Breast epithelium (tissue), 3 donors: ENCODE measurements around the gene SPON1.

Experiments used
- CTCF ChIP-seq, 3 donors: fragments of 450-650 bp; IDR thresholded peaks; one replicate each; pipeline ENCODE4 v1.5.1; 2016 to 2017; ENCODE audit warnings: antibody characterized with exemption in 3 of 3, mild to moderate bottlenecking in 3 of 3, moderate library complexity in 3 of 3
- POLR2A ChIP-seq: fragments of 450-650 bp; IDR thresholded peaks from one replicate; pipeline ENCODE4 v1.6.1; 2016; ENCODE audit warnings: antibody characterized with exemption, mild to moderate bottlenecking, moderate library complexity

- TF ChIP-seq CTCF (IDR thresholded peaks at IDR 0.05): no peak
- TF ChIP-seq POLR2A: no peak
Measured at GRCh38 chr11:13944911-13945425, 17.6 kb upstream of the SPON1 start.
